A673 (cell line): Measurements from ENCODE around the gene CCDC106. TPM values are rescaled to one million over a fixed set of nuclear protein-coding genes. Genes with fewer than 3 reads are reported as not detected.

Experiments used
- BruUV-seq: library from RNA; stranded (reverse); fragments of 400-500 nt; replicated peaks from 2 replicates; lab custom pipeline; 2021; lab: Mats Ljungman, UMichigan
- CTCF ChIA-PET: fragments of 300-600 bp; sonication (Branson Sonifier 250); formaldehyde crosslinking; loops from one replicate; lab custom pipeline; 2022; ENCODE audit warnings: antibody characterized with exemption; lab: Charles Lee
- POLR2A ChIA-PET: fragments of 300-600 bp; sonication (Branson Sonifier 250); formaldehyde crosslinking; loops from one replicate; lab custom pipeline; 2022; ENCODE audit warnings: antibody characterized with exemption; ENCODE audit not compliant: low non-redundant PET; lab: Charles Lee
- DNase-seq: peaks from one replicate; pipeline ENCODE4 v3.0.0-alpha.2; 2015; ENCODE audit warnings: low spot score
- H3K27ac ChIP-seq: fragments of 200-600 bp; sonication (generic); 2 replicates; pipeline ENCODE4 v1.5.1; 2016; ENCODE audit warnings: mixed run types, low read depth, mild to moderate bottlenecking, mixed read lengths, antibody characterized with exemption, low read length; ENCODE audit not compliant: poor library complexity, severe bottlenecking
- H3K27me3 ChIP-seq: fragments of 200-600 bp; sonication (generic); replicated peaks from 2 replicates; pipeline ENCODE4 v1.6.1; 2017; ENCODE audit warnings: mixed run types, low read depth, mild to moderate bottlenecking, mixed read lengths, antibody characterized with exemption, low read length; ENCODE audit not compliant: insufficient read depth, poor library complexity
- H3K36me3 ChIP-seq: fragments of 200-600 bp; sonication (generic); 2 replicates; pipeline ENCODE4 v1.6.1; 2016; ENCODE audit warnings: mixed run types, mild to moderate bottlenecking, mixed read lengths, antibody characterized with exemption, low read length; ENCODE audit not compliant: insufficient read depth, poor library complexity, severe bottlenecking
- H3K4me1 ChIP-seq: fragments of 200-600 bp; sonication (generic); 2 replicates; pipeline ENCODE4 v1.6.1; 2017; ENCODE audit warnings: mixed run types, mild to moderate bottlenecking, mixed read lengths, antibody characterized with exemption, low read length; ENCODE audit not compliant: insufficient read depth, poor library complexity, severe bottlenecking
- H3K4me3 ChIP-seq: fragments of 200-600 bp; sonication (generic); 2 replicates; pipeline ENCODE4 v1.5.1; 2016; ENCODE audit warnings: low read depth, mixed run types, mild to moderate bottlenecking, mixed read lengths, low read length; ENCODE audit not compliant: poor library complexity, severe bottlenecking
- H3K9me3 ChIP-seq: fragments of 200-600 bp; sonication (generic); 2 replicates; pipeline ENCODE4 v1.6.1; 2016; ENCODE audit warnings: mixed run types, low read depth, mild to moderate bottlenecking, mixed read lengths, antibody characterized with exemption, low read length; ENCODE audit not compliant: poor library complexity, severe bottlenecking
- CTCF ChIP-seq: fragments of 300-800, 200-600 bp; sonication (generic); conservative IDR thresholded peaks from 2 replicates; pipeline ENCODE4 v1.5.1; 2017; ENCODE audit warnings: low read depth, mild to moderate bottlenecking, antibody characterized with exemption, low read length, moderate library complexity, mixed read lengths
- EZH2 ChIP-seq: fragments of 200-600 bp; sonication (generic); IDR thresholded peaks from 2 replicates; pipeline ENCODE4 v1.6.1; 2017; ENCODE audit warnings: borderline replicate concordance, low read depth, mild to moderate bottlenecking, mixed read lengths, antibody characterized with exemption, low read length; ENCODE audit not compliant: poor library complexity, severe bottlenecking
- intact Hi-C: fragments of 100-400 bp; cut with micrococcal nuclease; formaldehyde crosslinking; loops from one replicate; pipeline ENCODE4 v1.10.0; 2022; ENCODE audit not compliant: unreplicated experiment
- total RNA-seq: library from RNA; stranded (reverse); gene quantifications from 2 replicates; pipeline ENCODE4 v1.2.3, GENCODE V29; 2021

CCDC106 gene
- total RNA-seq, 1 experiment from 2014 or later = 41.5 TPM

- ChIA-PET POLR2A (no interaction called here), CTCF (interaction anchor here (0.5 to 0.7 kb wide), 2 partner anchors 14 to 300 kb away, joined by 3 to 10 read pairs; partner anchors contain the start of gene ZNF784)
- Histone ChIP-seq H3K36me3 (no peaks in the 10 kb centered on the region), H3K4me3 (no peak overlapping the region), H3K4me1 (peaks cover 26% of the 10 kb centered on the region), H3K9me3 (no peaks in the 10 kb centered on the region), H3K27me3 (no peaks in the 10 kb centered on the region), H3K27ac (no peak overlapping the region)
- no TSS peak for BruUV-seq
- peak; percentile 87 for DNase-seq
- intact Hi-C loops = no loop called here
- TF ChIP-seq CTCF (peak; percentile 67), EZH2 (no peak)
These were observed 9.1 kb upstream of the CCDC106 start for GRCh38 chr19:55638864-55639359.

- no peaks in the 10 kb centered on the region for H3K9me3 ChIP-seq
- CTCF ChIA-PET = interaction anchor here (0.6 to 1.0 kb wide), 2 partner anchors 16 to 499 kb away, joined by 3 to 9 read pairs; partner anchors contain the start of gene ZNF784
- TSS peak; percentile 38 for BruUV-seq
- H3K27ac ChIP-seq = peak overlapping the region; percentile 90
- TF ChIP-seq CTCF (peak; percentile 58), EZH2 (no peak)
- peaks cover 8% of the 10 kb centered on the region for H3K36me3 ChIP-seq
- intact Hi-C loops = no loop called here
- no peaks in the 10 kb centered on the region for H3K27me3 ChIP-seq
- peaks cover 28% of the 10 kb centered on the region for H3K4me1 ChIP-seq
- POLR2A ChIA-PET = interaction anchor here (0.5 kb wide), 1 partner anchor 14 kb away, joined by 3 read pairs; no protein-coding TSS in a partner anchor
- peak; percentile 85 for DNase-seq
- peak overlapping the region; percentile 81 for H3K4me3 ChIP-seq
These were observed 7.9 kb upstream of the CCDC106 start for GRCh38 chr19:55640043-55640576.

- Histone ChIP-seq H3K4me3 (peak within 1 kb of the TSS; percentile 81), H3K9me3 (no peaks in the 10 kb centered on the region), H3K4me1 (peaks cover 24% of the 10 kb centered on the region), H3K36me3 (peaks cover 13% of the 10 kb centered on the region), H3K27ac (peak within 1 kb of the TSS; percentile 90), H3K27me3 (no peaks in the 10 kb centered on the region)
- DNase-seq = peak; percentile 87
- no TSS peak for BruUV-seq
- intact Hi-C loops = no loop called here
- no peak for TF ChIP-seq CTCF
- no peak for TF ChIP-seq EZH2
- POLR2A ChIA-PET = no interaction called here
- CTCF ChIA-PET = interaction anchor here (0.6 to 1.0 kb wide), 2 partner anchors 17 to 500 kb away, joined by 3 read pairs; partner anchors contain the start of gene ZNF784
These were observed 7.2 kb upstream of the CCDC106 start, which contains the start of gene ZNF580 for GRCh38 chr19:55640577-55641425. ZNF580 (plus strand) TSS chr19:55641002; CDS start chr19:55642509, 1,507 bp downstream.
